ENCODE measurements around the gene TMEM123. TPM values are rescaled to one million over a fixed set of nuclear protein-coding genes. Genes with fewer than 3 reads are reported as not detected.
"Not testable (repeated sequence)": the region's sequence is repeated elsewhere in the genome, so short reads cannot be mapped to it uniquely, and the experiment has no call there.

Gene TMEM123
- total and polyA plus RNA-seq, 10 of the 15 experiments (the other 5 are each of a cell fraction or from before 2014, with no cell fraction given), result 35.1 to 667 (median 123) TPM

DNA sequence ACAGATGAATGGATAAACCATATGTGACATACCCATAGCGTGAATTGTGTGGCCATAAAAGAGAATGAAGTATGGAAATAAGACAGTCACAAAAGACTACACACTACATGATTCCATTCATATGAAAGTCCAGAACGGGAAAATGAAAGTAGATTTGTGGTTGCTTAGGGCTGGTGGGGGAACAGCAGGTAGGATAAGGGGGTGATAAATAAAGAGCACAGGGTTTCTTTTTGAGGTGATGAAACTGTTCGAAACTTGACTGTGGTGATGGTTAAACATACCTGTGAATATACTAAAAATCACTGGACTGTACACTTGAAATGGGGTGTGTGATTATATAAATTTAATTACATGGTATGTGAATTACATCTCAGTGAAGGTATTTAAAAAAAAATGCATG lies 16.9 kb downstream of the TMEM123 start (continued):
- TF ChIP-seq, protein P1, sequence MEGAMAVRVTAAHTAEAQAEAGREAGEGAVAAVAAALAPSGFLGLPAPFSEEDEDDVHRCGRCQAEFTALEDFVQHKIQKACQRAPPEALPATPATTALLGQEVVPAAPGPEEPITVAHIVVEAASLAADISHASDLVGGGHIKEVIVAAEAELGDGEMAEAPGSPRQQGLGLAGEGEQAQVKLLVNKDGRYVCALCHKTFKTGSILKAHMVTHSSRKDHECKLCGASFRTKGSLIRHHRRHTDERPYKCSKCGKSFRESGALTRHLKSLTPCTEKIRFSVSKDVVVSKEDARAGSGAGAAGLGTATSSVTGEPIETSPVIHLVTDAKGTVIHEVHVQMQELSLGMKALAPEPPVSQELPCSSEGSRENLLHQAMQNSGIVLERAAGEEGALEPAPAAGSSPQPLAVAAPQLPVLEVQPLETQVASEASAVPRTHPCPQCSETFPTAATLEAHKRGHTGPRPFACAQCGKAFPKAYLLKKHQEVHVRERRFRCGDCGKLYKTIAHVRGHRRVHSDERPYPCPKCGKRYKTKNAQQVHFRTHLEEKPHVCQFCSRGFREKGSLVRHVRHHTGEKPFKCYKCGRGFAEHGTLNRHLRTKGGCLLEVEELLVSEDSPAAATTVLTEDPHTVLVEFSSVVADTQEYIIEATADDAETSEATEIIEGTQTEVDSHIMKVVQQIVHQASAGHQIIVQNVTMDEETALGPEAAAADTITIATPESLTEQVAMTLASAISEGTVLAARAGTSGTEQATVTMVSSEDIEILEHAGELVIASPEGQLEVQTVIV (IDR thresholded peaks at IDR 0.05; ENCODE audit: borderline replicate concordance, partially characterized antibody), result no peak
- peak; percentile 72 for TF ChIP-seq RUNX3 (IDR thresholded peaks at IDR 0.05; ENCODE audit: low read length)
- no peak for TF ChIP-seq PML (IDR thresholded peaks at IDR 0.05; ENCODE audit: low read length)
- no peak for TF ChIP-seq SMARCA5 (IDR thresholded peaks at IDR 0.05)
- TF ChIP-seq ZNF592 (IDR thresholded peaks at IDR 0.05), result no peak
- no peak for TF ChIP-seq MTA3 (IDR thresholded peaks at IDR 0.05; ENCODE audit: borderline replicate concordance, low read length)
- TF ChIP-seq PAX8 (IDR thresholded peaks at IDR 0.05), result no peak

- H2AFZ ChIP-seq (ENCODE audit: control insufficient read depth, low read depth, low read length); FAIRE-seq; POLR2A ChIA-PET; RAD21 ChIA-PET (ENCODE audit: unreplicated experiment); H3K4me3 ChIP-seq; H3K4me2 ChIP-seq (ENCODE audit: control insufficient read depth, insufficient read depth); H3K9ac ChIP-seq (ENCODE audit: control insufficient read depth, insufficient read depth, low read length); SMC1A ChIA-PET (ENCODE audit: uncharacterized antibody, unreplicated experiment); H3K36me3 ChIP-seq (ENCODE audit: control insufficient read depth in 2 of 2, insufficient read depth in 2 of 2, low read length in 1 of 2); H3K27ac ChIP-seq (ENCODE audit: control insufficient read depth, insufficient read depth); DNase-seq (ENCODE audit: low read depth, low spot score); in situ Hi-C loops (cut with MboI); H4K20me1 ChIP-seq (ENCODE audit: control insufficient read depth, insufficient read depth); ATAC-seq; BruUV-seq (replicated peaks); H3K27me3 ChIP-seq (replicated peaks in 1 of 2; ENCODE audit: control insufficient read depth in 2 of 2, insufficient read depth in 2 of 2, low read length in 1 of 2): not testable (repeated sequence)
- intact Hi-C loops (cut with micrococcal nuclease; ENCODE audit: unreplicated experiment), result loop anchor here (5.0 kb wide), 1 partner anchor 116 kb away; the partner anchor contains the start of gene BIRC3
- peaks cover 36% of the 10 kb centered on the region for H3K9me3 ChIP-seq (replicated peaks; ENCODE audit: control insufficient read depth, insufficient read depth, low read length)
- H3K4me1 ChIP-seq (ENCODE audit: control insufficient read depth, insufficient read depth, low read length), result peaks cover 35% of the 10 kb centered on the region
- CTCF ChIA-PET, result interaction anchor here (0.8 kb wide), 1 partner anchor 12 kb away, joined by 3 read pairs; no protein-coding TSS in a partner anchor
- H3K79me2 ChIP-seq (ENCODE audit: control insufficient read depth, insufficient read depth, low read length), result peaks cover 27% of the 10 kb centered on the region
- 83% methylated on average over 3 of the region's 3 CpGs for WGBS (ENCODE audit: insufficient coverage, insufficient replicate concordance, low lambda C conversion rate, missing lambda C conversion rate)
Measured at GRCh38 chr11:102433571-102433970, 19.0 kb downstream of the TMEM123 start.

DNA sequence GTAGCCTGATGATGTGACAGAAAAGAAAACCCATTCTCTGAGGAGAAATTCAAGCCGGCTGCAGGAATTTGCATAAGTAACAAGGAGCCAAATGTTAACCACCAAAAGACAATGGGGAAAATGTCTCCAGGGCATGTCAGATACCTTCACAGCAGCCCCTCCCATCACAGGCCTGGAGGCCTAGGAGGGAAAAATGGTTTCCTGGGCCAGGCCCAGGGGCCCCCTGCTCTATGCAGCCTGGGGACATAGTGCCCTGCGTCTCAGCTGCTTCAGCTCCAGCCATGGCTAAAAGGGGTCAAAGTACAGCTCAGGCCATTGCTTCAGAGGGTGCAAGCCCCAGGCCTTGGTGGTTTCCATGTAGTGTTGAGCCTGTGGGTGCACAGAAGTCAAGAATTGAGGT lies 20.0 kb downstream of the TMEM123 start:
- in situ Hi-C loops (cut with MboI); ATAC-seq; H3K27ac ChIP-seq (ENCODE audit: control insufficient read depth, insufficient read depth); H3K4me2 ChIP-seq (ENCODE audit: control insufficient read depth, insufficient read depth); POLR2A ChIA-PET; RAD21 ChIA-PET (ENCODE audit: unreplicated experiment); H3K27me3 ChIP-seq (replicated peaks in 1 of 2; ENCODE audit: control insufficient read depth in 2 of 2, insufficient read depth in 2 of 2, low read length in 1 of 2); H2AFZ ChIP-seq (ENCODE audit: control insufficient read depth, low read depth, low read length); FAIRE-seq; BruUV-seq (replicated peaks); H3K36me3 ChIP-seq (ENCODE audit: control insufficient read depth in 2 of 2, insufficient read depth in 2 of 2, low read length in 1 of 2); DNase-seq (ENCODE audit: low read depth, low spot score); H3K4me3 ChIP-seq; H3K9ac ChIP-seq (ENCODE audit: control insufficient read depth, insufficient read depth, low read length); H4K20me1 ChIP-seq (ENCODE audit: control insufficient read depth, insufficient read depth): not testable (repeated sequence)
- intact Hi-C loops (cut with micrococcal nuclease; ENCODE audit: unreplicated experiment), result loop anchor here (5.0 kb wide), 1 partner anchor 115 kb away; the partner anchor contains the start of gene BIRC3
- CTCF ChIA-PET, result interaction anchor here (0.8 to 2.7 kb wide), 2 partner anchors 13 to 42 kb away, joined by 3 to 19 read pairs; no protein-coding TSS in a partner anchor
- Histone ChIP-seq H3K9me3 (replicated peaks; ENCODE audit: control insufficient read depth, insufficient read depth, low read length) (peaks cover 36% of the 10 kb centered on the region), H3K79me2 (ENCODE audit: control insufficient read depth, insufficient read depth, low read length) (peaks cover 23% of the 10 kb centered on the region), H3K4me1 (ENCODE audit: control insufficient read depth, insufficient read depth, low read length) (peaks cover 35% of the 10 kb centered on the region)
- SMC1A ChIA-PET (ENCODE audit: uncharacterized antibody, unreplicated experiment), result interaction anchor here (2.7 kb wide), 1 partner anchor 181 kb away, joined by 21 read pairs; no protein-coding TSS in a partner anchor
- 71% methylated on average over 2 of the region's 2 CpGs for WGBS (ENCODE audit: insufficient coverage, insufficient replicate concordance, low lambda C conversion rate, missing lambda C conversion rate)

All from GM12878 (cell line).